H54 (cell line): ENCODE results near the gene SRPK1.

ENCODE experiments used
- DNase-seq: peaks from one replicate; pipeline ENCODE4 v3.0.0; 2011; ENCODE audit warnings: low spot score, mixed read lengths; ENCODE audit not compliant: insufficient read length
- FAIRE-seq: peaks from 3 replicates; lab custom pipeline; 2011; peaks lifted over from hg19 to GRCh38; lab: Jason Lieb, UNC
- POLR2A ChIP-seq: IDR thresholded peaks from 2 replicates; pipeline ENCODE4 v1.6.1; 2011; ENCODE audit warnings: low read depth, mild to moderate bottlenecking, low read length

Gene SRPK1

GRCh38 chr6:35920793-35921732 lies at the start of gene SRPK1:
Gene SRPK1 (minus strand): TSS chr6:35921098. CDS start chr6:35921056, 42 bp downstream.
- DNase-seq (peak; percentile 95), FAIRE-seq (peak; percentile 41)
- peak; percentile 94 for TF ChIP-seq POLR2A

GRCh38 chr6:35970181-35970580 lies 49.3 kb upstream of the SRPK1 start:
- DNase-seq: peak; percentile 44
- FAIRE-seq: peak; percentile 91

DNA sequence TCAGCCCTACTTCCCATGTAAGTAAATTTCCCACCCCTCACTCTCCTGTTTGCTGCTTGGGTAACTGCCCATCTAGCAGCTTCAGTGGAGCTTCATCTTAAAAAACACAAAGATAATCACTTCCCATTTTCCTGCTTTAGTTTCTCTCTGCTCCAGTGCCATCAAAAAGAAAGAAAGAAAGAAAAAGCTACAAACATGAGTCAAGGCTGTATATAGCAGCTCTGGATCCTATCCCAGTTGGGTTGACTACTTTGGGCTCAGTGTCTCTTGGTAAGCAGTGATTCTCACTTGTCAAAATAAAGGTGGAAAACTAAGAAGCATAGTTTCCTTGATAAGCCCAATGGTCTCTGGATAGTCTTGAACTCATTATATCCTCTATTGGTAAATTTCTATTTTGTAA lies 48.7 kb upstream of the SRPK1 start:
- no peak for DNase-seq

More at GRCh38 chr6:35970181-35970580, 49.3 kb upstream of the SRPK1 start:
- TF ChIP-seq POLR2A: no peak

GRCh38 chr6:35968821-35969220 lies 47.9 kb upstream of the SRPK1 start:
- FAIRE-seq (no peak), DNase-seq (no peak)
- TF ChIP-seq POLR2A: no peak

More for the DNA sequence above, 48.7 kb upstream of the SRPK1 start:
- no peak for TF ChIP-seq POLR2A
- no peak for FAIRE-seq

- DNase-seq (no peak), FAIRE-seq (no peak)
- TF ChIP-seq POLR2A: no peak
Observed at GRCh38 chr6:35967076-35967774, 46.3 kb upstream of the SRPK1 start.

DNA sequence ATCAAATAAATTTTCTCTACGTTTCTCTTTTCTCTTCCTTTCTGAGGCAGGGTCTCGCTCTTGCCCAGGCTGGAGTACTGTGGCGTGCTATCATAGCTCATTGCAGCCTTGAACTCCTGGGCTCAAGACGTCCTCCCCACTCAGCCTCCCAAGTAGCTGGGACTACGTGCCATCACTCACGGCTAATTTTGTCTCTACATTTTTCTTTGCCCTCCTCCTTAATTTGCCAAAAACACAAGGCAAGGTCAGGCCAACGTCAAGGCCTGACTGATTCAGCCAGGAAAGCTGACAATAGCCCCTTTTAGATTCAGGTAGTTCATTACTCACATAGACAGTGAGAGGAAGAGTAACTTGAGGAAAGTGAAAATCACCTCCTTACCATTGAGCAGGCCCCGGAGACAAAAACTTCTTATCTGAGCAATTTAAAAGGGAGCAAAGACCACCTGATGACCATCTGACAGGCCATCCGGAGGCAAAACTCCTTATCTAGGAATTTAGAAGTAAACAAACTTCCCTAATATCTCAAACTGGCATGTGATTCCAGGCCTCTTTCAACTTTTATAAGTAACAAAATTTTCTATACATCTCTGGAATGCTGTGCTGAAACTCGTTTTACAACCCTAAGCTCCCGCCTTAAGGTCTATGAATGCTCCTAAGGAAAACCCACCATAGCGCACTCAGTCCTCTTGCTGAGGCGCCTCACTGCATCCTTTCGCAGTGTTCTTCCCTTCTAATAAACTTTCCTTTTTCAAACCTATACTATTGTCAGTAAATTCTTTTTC lies 42.1 kb upstream of the SRPK1 start:
- no peak for FAIRE-seq
- TF ChIP-seq POLR2A: no peak
- no peak for DNase-seq

GRCh38 chr6:35960187-35960586 lies 39.3 kb upstream of the SRPK1 start:
- no peak for TF ChIP-seq POLR2A
- DNase-seq: no peak
- no peak for FAIRE-seq

DNA sequence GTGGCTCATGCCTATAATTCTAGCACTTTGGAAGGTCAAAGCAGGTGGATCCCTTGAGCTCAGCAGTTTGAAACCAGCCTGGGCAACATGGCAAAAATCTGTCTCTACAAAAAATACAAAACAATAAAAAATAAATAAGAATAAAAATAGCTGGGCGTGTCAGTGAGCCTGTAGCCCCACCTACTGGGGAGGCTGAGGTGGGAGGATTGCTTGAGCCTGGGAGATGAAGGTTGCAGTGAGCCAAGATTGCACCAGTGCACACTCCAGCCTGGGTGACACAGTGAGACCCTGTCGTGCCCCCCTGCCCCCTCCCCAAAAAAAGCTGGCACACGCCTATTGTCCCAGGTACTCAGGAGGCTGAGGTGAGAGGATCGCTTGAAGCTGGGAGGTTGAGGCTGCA lies 35.1 kb upstream of the SRPK1 start:
- no peak for FAIRE-seq
- DNase-seq: no peak
- no peak for TF ChIP-seq POLR2A

- no peak for FAIRE-seq
- DNase-seq: no peak
- no peak for TF ChIP-seq POLR2A
Observed at GRCh38 chr6:35955521-35955920, 34.6 kb upstream of the SRPK1 start.

GRCh38 chr6:35955071-35955470 lies 34.2 kb upstream of the SRPK1 start:
- TF ChIP-seq POLR2A: no peak
- FAIRE-seq (peak; percentile 60), DNase-seq (peak; percentile 16)

GRCh38 chr6:35954333-35954732 lies 33.4 kb upstream of the SRPK1 start:
- FAIRE-seq (no peak), DNase-seq (no peak)
- TF ChIP-seq POLR2A: no peak

GRCh38 chr6:35948725-35949124 lies 27.8 kb upstream of the SRPK1 start:
- no peak for FAIRE-seq
- no peak for DNase-seq
- TF ChIP-seq POLR2A: no peak

- DNase-seq (no peak), FAIRE-seq (no peak)
Observed at GRCh38 chr6:35945650-35946025, 24.7 kb upstream of the SRPK1 start.

GRCh38 chr6:35943390-35943789 lies 22.5 kb upstream of the SRPK1 start:
- DNase-seq (no peak), FAIRE-seq (no peak)
- no peak for TF ChIP-seq POLR2A

More at GRCh38 chr6:35945650-35946025, 24.7 kb upstream of the SRPK1 start:
- no peak for TF ChIP-seq POLR2A
